H1 (cell line): ENCODE data around the gene TMEM266.

Experiments used
- CHD2 ChIP-seq: IDR thresholded peaks from 2 replicates; pipeline ENCODE4 v1.6.1; 2012; ENCODE audit warnings: low read length, improper control_type of control experiment
- JUND ChIP-seq: IDR thresholded peaks from 2 replicates; pipeline ENCODE4 v1.6.1; 2011; ENCODE audit warnings: mild to moderate bottlenecking, improper control_type of control experiment, low read length
- RFX5 ChIP-seq: IDR thresholded peaks from 2 replicates; pipeline ENCODE4 v1.6.1; 2011; ENCODE audit warnings: low read depth, low read length, improper control_type of control experiment, borderline replicate concordance
- SUZ12 ChIP-seq: fragments of 200-600 bp; sonication (generic); IDR thresholded peaks from 2 replicates; pipeline ENCODE4 v1.6.1; 2012; ENCODE audit warnings: mild to moderate bottlenecking, inconsistent platforms, low read length, moderate library complexity, mixed read lengths
- TF ChIP-seq, protein P1 (sequence below): IDR thresholded peaks from 2 replicates; pipeline ENCODE4 v1.6.1; 2012; ENCODE audit warnings: inconsistent platforms
- TF ChIP-seq, protein P2 (sequence below): IDR thresholded peaks from 2 replicates; pipeline ENCODE4 v1.6.1; 2011; ENCODE audit warnings: low read depth, mild to moderate bottlenecking, low read length; ENCODE audit not compliant: insufficient read depth
- TF ChIP-seq, protein P3 (sequence below): IDR thresholded peaks from 2 replicates; pipeline ENCODE4 v1.6.1; 2011; ENCODE audit warnings: low read length, improper control_type of control experiment
- TF ChIP-seq, protein P4 (sequence below), 3 experiments: IDR thresholded peaks; 1 replicate in 2 of 3; 2 replicates in 1 of 3; pipeline versions ENCODE4 v1.5.1 to v1.6.1; 2011; ENCODE audit warnings: low read length in 3 of 3, mild to moderate bottlenecking in 3 of 3, inconsistent platforms in 2 of 3, low read depth in 1 of 3, moderate library complexity in 1 of 3; ENCODE audit not compliant: insufficient read depth in 1 of 3; ENCODE audit errors: control extremely low read depth in 1 of 3

DNA sequence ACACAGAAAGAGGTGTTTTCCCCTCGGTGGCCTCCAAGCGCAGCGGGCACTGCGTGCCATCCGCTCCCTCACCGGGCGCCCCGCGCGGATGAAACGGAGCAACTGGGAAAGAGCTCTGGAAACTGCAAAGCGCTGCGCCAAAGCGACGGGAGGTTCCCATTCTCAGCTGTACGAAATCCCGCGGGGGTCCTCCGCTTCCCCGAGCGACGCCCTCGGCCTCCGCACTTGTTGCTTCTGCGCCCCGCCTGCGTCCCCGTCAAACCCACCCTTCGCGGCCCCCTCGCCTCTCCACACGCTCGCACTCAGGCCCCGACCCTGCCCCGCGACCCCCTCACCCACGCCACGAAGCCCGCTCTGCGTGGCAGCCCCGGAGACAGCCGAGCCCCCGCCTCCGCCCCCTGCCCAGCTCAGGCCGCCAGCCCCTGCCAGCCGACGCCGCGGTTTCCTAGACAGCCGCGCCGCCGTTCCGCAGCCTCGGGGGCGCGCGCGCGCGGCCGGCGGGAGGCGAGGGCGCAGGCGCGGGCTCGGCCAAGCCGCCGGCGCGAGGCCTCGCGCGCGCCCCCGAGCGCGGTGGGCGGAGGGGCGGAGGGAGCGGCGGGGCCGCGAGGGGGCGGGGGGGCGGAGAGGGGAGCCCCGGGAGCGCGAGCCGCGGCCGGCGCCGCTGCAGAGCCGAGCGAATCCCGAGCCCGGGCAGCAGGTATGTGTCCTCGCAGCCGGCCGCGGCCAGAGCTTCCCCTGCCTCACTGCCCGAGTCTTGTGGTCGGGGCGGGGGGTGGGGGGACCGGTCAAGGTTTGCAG, at the start of gene TMEM266:
- TF ChIP-seq RFX5 (no peak), SUZ12 (no peak), CHD2 (no peak), JUND (no peak)
- TF ChIP-seq, protein P1, sequence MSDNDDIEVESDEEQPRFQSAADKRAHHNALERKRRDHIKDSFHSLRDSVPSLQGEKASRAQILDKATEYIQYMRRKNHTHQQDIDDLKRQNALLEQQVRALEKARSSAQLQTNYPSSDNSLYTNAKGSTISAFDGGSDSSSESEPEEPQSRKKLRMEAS, result peak; percentile 39
- TF ChIP-seq, protein P2, sequence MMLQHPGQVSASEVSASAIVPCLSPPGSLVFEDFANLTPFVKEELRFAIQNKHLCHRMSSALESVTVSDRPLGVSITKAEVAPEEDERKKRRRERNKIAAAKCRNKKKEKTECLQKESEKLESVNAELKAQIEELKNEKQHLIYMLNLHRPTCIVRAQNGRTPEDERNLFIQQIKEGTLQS, result no peak
- TF ChIP-seq, protein P3, sequence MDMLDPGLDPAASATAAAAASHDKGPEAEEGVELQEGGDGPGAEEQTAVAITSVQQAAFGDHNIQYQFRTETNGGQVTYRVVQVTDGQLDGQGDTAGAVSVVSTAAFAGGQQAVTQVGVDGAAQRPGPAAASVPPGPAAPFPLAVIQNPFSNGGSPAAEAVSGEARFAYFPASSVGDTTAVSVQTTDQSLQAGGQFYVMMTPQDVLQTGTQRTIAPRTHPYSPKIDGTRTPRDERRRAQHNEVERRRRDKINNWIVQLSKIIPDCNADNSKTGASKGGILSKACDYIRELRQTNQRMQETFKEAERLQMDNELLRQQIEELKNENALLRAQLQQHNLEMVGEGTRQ, result no peak
- TF ChIP-seq, protein P4, sequence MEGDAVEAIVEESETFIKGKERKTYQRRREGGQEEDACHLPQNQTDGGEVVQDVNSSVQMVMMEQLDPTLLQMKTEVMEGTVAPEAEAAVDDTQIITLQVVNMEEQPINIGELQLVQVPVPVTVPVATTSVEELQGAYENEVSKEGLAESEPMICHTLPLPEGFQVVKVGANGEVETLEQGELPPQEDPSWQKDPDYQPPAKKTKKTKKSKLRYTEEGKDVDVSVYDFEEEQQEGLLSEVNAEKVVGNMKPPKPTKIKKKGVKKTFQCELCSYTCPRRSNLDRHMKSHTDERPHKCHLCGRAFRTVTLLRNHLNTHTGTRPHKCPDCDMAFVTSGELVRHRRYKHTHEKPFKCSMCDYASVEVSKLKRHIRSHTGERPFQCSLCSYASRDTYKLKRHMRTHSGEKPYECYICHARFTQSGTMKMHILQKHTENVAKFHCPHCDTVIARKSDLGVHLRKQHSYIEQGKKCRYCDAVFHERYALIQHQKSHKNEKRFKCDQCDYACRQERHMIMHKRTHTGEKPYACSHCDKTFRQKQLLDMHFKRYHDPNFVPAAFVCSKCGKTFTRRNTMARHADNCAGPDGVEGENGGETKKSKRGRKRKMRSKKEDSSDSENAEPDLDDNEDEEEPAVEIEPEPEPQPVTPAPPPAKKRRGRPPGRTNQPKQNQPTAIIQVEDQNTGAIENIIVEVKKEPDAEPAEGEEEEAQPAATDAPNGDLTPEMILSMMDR (IDR thresholded peaks at IDR 0.05; ENCODE audit: control extremely low read depth in 1 of 3, insufficient read depth in 1 of 3, low read depth in 1 of 3, low read length in 3 of 3), result peak in 2 of 3 experiments; percentile 5 to 8; a peak in 2 of 4 replicates
